ENCODE measurements around the gene ST8SIA2. TPM values are rescaled to one million over a fixed set of nuclear protein-coding genes. Genes with fewer than 3 reads are reported as not detected.

Gene ST8SIA2
- polyA plus RNA-seq, 3 donors: not detected

GRCh38 chr15:92453607-92454006 is 59.9 kb downstream of the ST8SIA2 start:
- no peaks in the 10 kb centered on the region for H3K9me3 ChIP-seq (replicated peaks in 1 of 2; ENCODE audit: control insufficient read depth in 1 of 2, insufficient read depth in 1 of 2, low read length in 2 of 2)
- Mint-ChIP-seq H3K36me3 (no peaks in the 10 kb centered on the region), H3K9me3 (no peaks in the 10 kb centered on the region), H3K27me3 (ENCODE audit: low read depth in 3 of 3) (peaks cover 1 to 12% (median 2%) of the 10 kb centered on the region in 3 donors), H3K4me1 (no peaks in the 10 kb centered on the region), H3K27ac (no peak overlapping the region), H3K4me3 (no peak overlapping the region)
- no peaks in the 10 kb centered on the region for H3K79me2 ChIP-seq (ENCODE audit: insufficient read depth, low read length)
- no peaks in the 10 kb centered on the region for H4K20me1 ChIP-seq (ENCODE audit: insufficient read depth, low read length)
- H3K36me3 ChIP-seq (replicated peaks in 1 of 2; ENCODE audit: control insufficient read depth in 1 of 2, insufficient read depth in 2 of 2, low read length in 2 of 2): no peaks in the 10 kb centered on the region
- intact Hi-C loops (cut with micrococcal nuclease): no loop called here
- H3K9ac ChIP-seq (ENCODE audit: insufficient read depth, low read length, poor library complexity, severe bottlenecking): no peak overlapping the region
- no peak overlapping the region for H3K4me3 ChIP-seq (replicated peaks in 1 of 3; ENCODE audit: low read depth in 2 of 3, low read length in 3 of 3)
- no peak overlapping the region for H3K4me2 ChIP-seq (replicated peaks; ENCODE audit: extremely low read depth, low read length, poor library complexity, severe bottlenecking)
- no peak for DNase-seq
- TF ChIP-seq, protein P1, sequence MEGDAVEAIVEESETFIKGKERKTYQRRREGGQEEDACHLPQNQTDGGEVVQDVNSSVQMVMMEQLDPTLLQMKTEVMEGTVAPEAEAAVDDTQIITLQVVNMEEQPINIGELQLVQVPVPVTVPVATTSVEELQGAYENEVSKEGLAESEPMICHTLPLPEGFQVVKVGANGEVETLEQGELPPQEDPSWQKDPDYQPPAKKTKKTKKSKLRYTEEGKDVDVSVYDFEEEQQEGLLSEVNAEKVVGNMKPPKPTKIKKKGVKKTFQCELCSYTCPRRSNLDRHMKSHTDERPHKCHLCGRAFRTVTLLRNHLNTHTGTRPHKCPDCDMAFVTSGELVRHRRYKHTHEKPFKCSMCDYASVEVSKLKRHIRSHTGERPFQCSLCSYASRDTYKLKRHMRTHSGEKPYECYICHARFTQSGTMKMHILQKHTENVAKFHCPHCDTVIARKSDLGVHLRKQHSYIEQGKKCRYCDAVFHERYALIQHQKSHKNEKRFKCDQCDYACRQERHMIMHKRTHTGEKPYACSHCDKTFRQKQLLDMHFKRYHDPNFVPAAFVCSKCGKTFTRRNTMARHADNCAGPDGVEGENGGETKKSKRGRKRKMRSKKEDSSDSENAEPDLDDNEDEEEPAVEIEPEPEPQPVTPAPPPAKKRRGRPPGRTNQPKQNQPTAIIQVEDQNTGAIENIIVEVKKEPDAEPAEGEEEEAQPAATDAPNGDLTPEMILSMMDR (IDR thresholded peaks at IDR 0.05): no peak
- no peaks in the 10 kb centered on the region for H3K4me1 ChIP-seq (ENCODE audit: control insufficient read depth in 1 of 2, insufficient read depth in 2 of 2, low read length in 2 of 2)
- WGBS (ENCODE audit: insufficient coverage): no CpG with 5 or more reads among the region's 3 CpGs
- no peaks in the 10 kb centered on the region for H3K27me3 ChIP-seq (ENCODE audit: control insufficient read depth in 2 of 2, insufficient read depth in 2 of 2, low read length in 2 of 2)
- H2AFZ ChIP-seq (ENCODE audit: insufficient read depth, low read depth, low read length, poor library complexity, severe bottlenecking): no peak overlapping the region
- H3K27ac ChIP-seq (ENCODE audit: low read depth in 1 of 2, low read length in 2 of 2): no peak overlapping the region

DNA sequence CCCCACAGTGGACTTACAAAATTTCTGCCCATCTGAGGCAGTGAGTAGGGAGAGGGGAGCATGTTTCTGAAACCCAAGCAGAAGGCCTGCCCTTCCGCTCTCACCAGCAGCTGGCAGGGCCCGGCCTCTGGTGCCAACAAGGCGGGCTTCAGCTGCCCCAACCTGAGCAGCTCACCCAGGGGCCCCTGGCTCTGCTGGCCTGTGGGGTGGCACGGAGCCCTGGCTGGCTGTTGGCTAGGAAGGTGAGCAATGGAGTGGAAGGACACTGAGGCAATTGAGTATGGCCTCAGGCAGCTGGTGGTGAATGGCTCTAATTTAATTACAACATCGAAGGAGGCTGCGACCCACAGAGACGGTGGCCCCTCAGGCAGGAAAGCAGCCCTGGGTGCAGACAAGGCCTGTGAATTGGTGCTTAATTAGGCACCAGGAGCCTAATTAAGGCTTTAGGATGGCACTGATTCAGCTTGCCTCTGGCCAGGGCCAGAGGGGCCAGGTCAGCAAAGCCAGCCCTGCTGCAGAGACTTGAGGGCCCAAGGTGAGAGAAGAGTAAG is 60.9 kb downstream of the ST8SIA2 start:
- Histone ChIP-seq H3K4me1 (ENCODE audit: control insufficient read depth in 1 of 2, insufficient read depth in 2 of 2, low read length in 2 of 2) (no peaks in the 10 kb centered on the region), H3K27me3 (ENCODE audit: control insufficient read depth in 2 of 2, insufficient read depth in 2 of 2, low read length in 2 of 2) (no peaks in the 10 kb centered on the region), H3K4me3 (replicated peaks in 1 of 3; ENCODE audit: low read depth in 2 of 3, low read length in 3 of 3) (no peak overlapping the region), H3K4me2 (replicated peaks; ENCODE audit: extremely low read depth, low read length, poor library complexity, severe bottlenecking) (no peak overlapping the region), H3K9ac (ENCODE audit: insufficient read depth, low read length, poor library complexity, severe bottlenecking) (no peak overlapping the region), H3K9me3 (replicated peaks in 1 of 2; ENCODE audit: control insufficient read depth in 1 of 2, insufficient read depth in 1 of 2, low read length in 2 of 2) (no peaks in the 10 kb centered on the region), H3K27ac (ENCODE audit: low read depth in 1 of 2, low read length in 2 of 2) (no peak overlapping the region), H4K20me1 (ENCODE audit: insufficient read depth, low read length) (no peaks in the 10 kb centered on the region), H2AFZ (ENCODE audit: insufficient read depth, low read depth, low read length, poor library complexity, severe bottlenecking) (no peak overlapping the region), H3K79me2 (ENCODE audit: insufficient read depth, low read length) (no peaks in the 10 kb centered on the region), H3K36me3 (replicated peaks in 1 of 2; ENCODE audit: control insufficient read depth in 1 of 2, insufficient read depth in 2 of 2, low read length in 2 of 2) (no peaks in the 10 kb centered on the region)
- Mint-ChIP-seq H3K4me1 (no peaks in the 10 kb centered on the region), H3K36me3 (no peaks in the 10 kb centered on the region), H3K9me3 (no peaks in the 10 kb centered on the region), H3K27ac (no peak overlapping the region), H3K4me3 (peak overlapping the region in 1 of 2 donors; percentile 22), H3K27me3 (ENCODE audit: low read depth in 3 of 3) (peaks cover 1 to 12% (median 4%) of the 10 kb centered on the region in 3 donors)
- DNase-seq: no peak
- TF ChIP-seq, protein P1 (IDR thresholded peaks at IDR 0.05): no peak
- intact Hi-C loops (cut with micrococcal nuclease): no loop called here
- 93% methylated on average over 7 of the region's 7 CpGs for WGBS (ENCODE audit: insufficient coverage)

Data from CD14-positive monocyte (primary cell).